H1 (cell line): ENCODE data around the gene ZPR1.
"Not testable (repeated sequence)": the region's sequence is repeated elsewhere in the genome, so short reads cannot be mapped to it uniquely, and the experiment has no call there.

ENCODE experiments used
- CHD2 ChIP-seq: IDR thresholded peaks from 2 replicates; pipeline ENCODE4 v1.6.1; 2012; ENCODE audit warnings: low read length, improper control_type of control experiment
- EP300 ChIP-seq, 2 experiments: IDR thresholded peaks; 1 replicate in 1 of 2; 2 replicates in 1 of 2; pipeline ENCODE4 v1.6.1; 2011 to 2012; ENCODE audit warnings: low read depth in 2 of 2, low read length in 2 of 2, mild to moderate bottlenecking in 2 of 2, borderline replicate concordance in 1 of 2, inconsistent platforms in 1 of 2, moderate library complexity in 1 of 2
- EZH2 ChIP-seq: fragments of 200-600 bp; sonication (generic); IDR thresholded peaks from 2 replicates; pipeline ENCODE4 v1.7.1; 2012; ENCODE audit warnings: low read depth, mild to moderate bottlenecking, moderate library complexity, low read length, inconsistent platforms; ENCODE audit not compliant: severe bottlenecking
- JUND ChIP-seq: IDR thresholded peaks from 2 replicates; pipeline ENCODE4 v1.6.1; 2011; ENCODE audit warnings: mild to moderate bottlenecking, improper control_type of control experiment, low read length
- MAFK ChIP-seq: IDR thresholded peaks from 2 replicates; pipeline ENCODE4 v1.6.1; 2012; ENCODE audit warnings: low read depth, mild to moderate bottlenecking, improper control_type of control experiment, low read length
- POLR2A ChIP-seq, 2 experiments: IDR thresholded peaks; 1 replicate in 1 of 2; 2 replicates in 1 of 2; pipeline ENCODE4 v1.6.1; 2011; ENCODE audit warnings: low read depth in 2 of 2, low read length in 2 of 2, mild to moderate bottlenecking in 2 of 2; ENCODE audit errors: control extremely low read depth in 1 of 2
- SIN3A ChIP-seq, 2 experiments: IDR thresholded peaks in 1 of 2; conservative IDR thresholded peaks in 1 of 2; 2 replicates each; pipeline ENCODE4 v1.6.1; 2011 to 2012; ENCODE audit warnings: low read length in 2 of 2, improper control_type of control experiment in 1 of 2, low read depth in 1 of 2, mild to moderate bottlenecking in 1 of 2
- SP1 ChIP-seq: IDR thresholded peaks from 2 replicates; pipeline ENCODE4 v1.6.1; 2011; ENCODE audit warnings: low read depth, low read length
- SRF ChIP-seq: IDR thresholded peaks from 2 replicates; pipeline ENCODE4 v1.6.1; 2011; ENCODE audit warnings: mild to moderate bottlenecking, low read depth, low read length, moderate library complexity
- TEAD4 ChIP-seq: IDR thresholded peaks from 2 replicates; pipeline ENCODE4 v1.6.1; 2012; ENCODE audit warnings: low read depth, low read length, inconsistent platforms, mixed read lengths
- TF ChIP-seq, protein P1 (sequence below): IDR thresholded peaks from 2 replicates; pipeline ENCODE4 v1.6.1; 2011; ENCODE audit warnings: low read depth, mild to moderate bottlenecking, low read length; ENCODE audit not compliant: insufficient read depth
- TF ChIP-seq, protein P2 (sequence below), 3 experiments: IDR thresholded peaks; 1 replicate in 2 of 3; 2 replicates in 1 of 3; pipeline versions ENCODE4 v1.5.1 to v1.6.1; 2011; ENCODE audit warnings: low read length in 3 of 3, mild to moderate bottlenecking in 3 of 3, inconsistent platforms in 2 of 3, low read depth in 1 of 3, moderate library complexity in 1 of 3; ENCODE audit not compliant: insufficient read depth in 1 of 3; ENCODE audit errors: control extremely low read depth in 1 of 3

DNA sequence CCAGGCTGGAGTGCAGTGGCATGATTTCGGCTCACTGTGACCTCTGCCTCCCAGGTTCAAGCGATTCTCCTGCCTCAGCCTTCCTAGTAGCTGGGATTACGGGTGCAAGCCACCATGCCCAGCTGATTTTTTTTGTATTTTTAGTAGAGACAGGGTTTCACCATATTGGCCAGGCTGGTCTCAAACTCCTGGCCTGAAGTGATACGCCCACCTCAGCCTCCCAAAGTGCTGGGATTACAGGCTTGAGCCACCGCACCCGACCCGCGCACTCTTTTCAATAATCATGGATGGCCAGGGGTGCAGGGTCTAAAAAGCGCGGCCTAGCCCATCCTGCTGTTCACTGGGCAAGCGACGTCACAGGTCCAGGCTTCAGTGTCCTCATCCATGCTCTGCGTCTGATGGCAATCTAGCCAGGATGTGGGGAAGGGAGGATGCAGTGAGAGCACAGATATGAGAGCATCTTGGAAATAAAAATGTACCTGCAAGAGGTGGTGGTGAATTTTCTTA, 46.8 kb upstream of the ZPR1 start:
- not testable (repeated sequence) for TF ChIP-seq EZH2; CHD2; JUND; POLR2A (IDR thresholded peaks at IDR 0.05; ENCODE audit: control extremely low read depth in 1 of 2, low read depth in 2 of 2, low read length in 2 of 2); TEAD4; SP1; SRF; MAFK; EP300 (IDR thresholded peaks at IDR 0.05; ENCODE audit: borderline replicate concordance in 1 of 2, low read depth in 2 of 2, low read length in 2 of 2); SIN3A (conservative IDR thresholded peaks at IDR 0.05 in 1 of 2, IDR thresholded peaks at IDR 0.05 in 1 of 2; ENCODE audit: low read depth in 1 of 2, low read length in 2 of 2)
- TF ChIP-seq, protein P1, sequence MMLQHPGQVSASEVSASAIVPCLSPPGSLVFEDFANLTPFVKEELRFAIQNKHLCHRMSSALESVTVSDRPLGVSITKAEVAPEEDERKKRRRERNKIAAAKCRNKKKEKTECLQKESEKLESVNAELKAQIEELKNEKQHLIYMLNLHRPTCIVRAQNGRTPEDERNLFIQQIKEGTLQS: not testable (repeated sequence)
- TF ChIP-seq, protein P2, sequence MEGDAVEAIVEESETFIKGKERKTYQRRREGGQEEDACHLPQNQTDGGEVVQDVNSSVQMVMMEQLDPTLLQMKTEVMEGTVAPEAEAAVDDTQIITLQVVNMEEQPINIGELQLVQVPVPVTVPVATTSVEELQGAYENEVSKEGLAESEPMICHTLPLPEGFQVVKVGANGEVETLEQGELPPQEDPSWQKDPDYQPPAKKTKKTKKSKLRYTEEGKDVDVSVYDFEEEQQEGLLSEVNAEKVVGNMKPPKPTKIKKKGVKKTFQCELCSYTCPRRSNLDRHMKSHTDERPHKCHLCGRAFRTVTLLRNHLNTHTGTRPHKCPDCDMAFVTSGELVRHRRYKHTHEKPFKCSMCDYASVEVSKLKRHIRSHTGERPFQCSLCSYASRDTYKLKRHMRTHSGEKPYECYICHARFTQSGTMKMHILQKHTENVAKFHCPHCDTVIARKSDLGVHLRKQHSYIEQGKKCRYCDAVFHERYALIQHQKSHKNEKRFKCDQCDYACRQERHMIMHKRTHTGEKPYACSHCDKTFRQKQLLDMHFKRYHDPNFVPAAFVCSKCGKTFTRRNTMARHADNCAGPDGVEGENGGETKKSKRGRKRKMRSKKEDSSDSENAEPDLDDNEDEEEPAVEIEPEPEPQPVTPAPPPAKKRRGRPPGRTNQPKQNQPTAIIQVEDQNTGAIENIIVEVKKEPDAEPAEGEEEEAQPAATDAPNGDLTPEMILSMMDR (IDR thresholded peaks at IDR 0.05; ENCODE audit: control extremely low read depth in 1 of 3, insufficient read depth in 1 of 3, low read depth in 1 of 3, low read length in 3 of 3): not testable (repeated sequence)
